Measurements from ENCODE around the gene PTPRC. TPM values are rescaled to one million over a fixed set of nuclear protein-coding genes. Genes with fewer than 3 reads are reported as not detected.

Gene PTPRC
- total and polyA plus RNA-seq, 5 donors from 2014 or later = 946 to 1,099 (median 1,070) TPM

DNA sequence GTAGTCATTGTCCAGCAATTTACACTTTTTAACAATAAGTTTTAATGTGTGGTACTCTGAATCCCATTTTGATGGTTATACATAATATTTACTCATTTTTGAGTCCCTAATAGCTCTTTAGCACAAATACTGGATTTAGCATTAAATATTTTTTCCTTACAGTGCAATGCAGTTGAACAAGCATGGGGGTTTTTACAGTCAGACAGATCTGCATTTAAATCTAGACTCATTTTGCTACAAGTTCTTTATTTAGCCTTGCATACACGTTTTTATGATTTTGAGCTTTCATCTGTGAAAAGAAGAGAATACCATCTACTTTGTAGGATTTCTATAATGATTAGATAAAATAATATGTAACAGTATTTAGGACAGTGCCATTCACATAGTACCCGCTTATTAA is 44.0 kb downstream of the PTPRC start:
- Histone ChIP-seq H3K27me3 (ENCODE audit: control insufficient read depth, insufficient read depth, low read length) (no peaks in the 10 kb centered on the region), H3K4me1 (ENCODE audit: control insufficient read depth, insufficient read depth, low read length, poor library complexity, severe bottlenecking) (peaks cover 97% of the 10 kb centered on the region), H3K9me3 (ENCODE audit: control insufficient read depth in 2 of 2, low read length in 2 of 2) (no peaks in the 10 kb centered on the region), H3K27ac (ENCODE audit: insufficient read depth, low read length, poor library complexity, severe bottlenecking) (peak overlapping the region; percentile 97), H3K4me3 (ENCODE audit: low read depth, low read length) (peak overlapping the region; percentile 90), H3K36me3 (ENCODE audit: control insufficient read depth, insufficient read depth, low read length) (peaks cover 17% of the 10 kb centered on the region)
- Mint-ChIP-seq H3K4me1 (peaks cover 51 to 87% (median 61%) of the 10 kb centered on the region in 4 donors), H3K27me3 (peaks cover 11% of the 10 kb centered on the region), H3K4me3 (peak overlapping the region; percentile 68 to 83 (median 78)), H3K27ac (peak overlapping the region; percentile 90 to 97 (median 97)), H3K9me3 (no peaks in the 10 kb centered on the region), H3K36me3 (peaks cover 24% of the 10 kb centered on the region)
- no peak for DNase-seq
- ATAC-seq (ENCODE audit: low read depth in 2 of 2) = no peak

DNA sequence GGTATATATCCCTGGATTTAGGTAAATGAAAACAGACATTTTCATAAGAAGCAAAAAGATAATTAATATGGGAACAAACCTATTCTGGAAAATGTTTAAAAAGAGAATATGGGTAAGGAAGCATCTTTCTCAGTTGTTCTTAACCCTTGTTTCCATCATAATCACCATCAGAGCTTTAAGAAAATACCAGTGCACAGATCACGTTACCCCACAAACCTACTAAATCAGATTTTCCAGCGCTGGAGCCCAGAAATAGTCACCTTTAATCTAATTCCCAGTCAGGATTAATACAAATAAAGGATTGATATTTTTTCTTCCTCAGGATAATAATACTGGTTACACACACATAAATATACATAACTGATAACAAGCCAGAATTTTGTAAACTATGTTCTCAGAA is 44.6 kb downstream of the PTPRC start:
- Mint-ChIP-seq H3K27me3 (peaks cover 10% of the 10 kb centered on the region), H3K4me1 (peaks cover 50 to 87% (median 62%) of the 10 kb centered on the region in 4 donors), H3K4me3 (peak overlapping the region; percentile 68 to 83 (median 78)), H3K9me3 (no peaks in the 10 kb centered on the region), H3K27ac (peak overlapping the region; percentile 90 to 97 (median 97)), H3K36me3 (peaks cover 24% of the 10 kb centered on the region)
- Histone ChIP-seq H3K27ac (ENCODE audit: insufficient read depth, low read length, poor library complexity, severe bottlenecking) (peak overlapping the region; percentile 97), H3K36me3 (ENCODE audit: control insufficient read depth, insufficient read depth, low read length) (peaks cover 13% of the 10 kb centered on the region), H3K9me3 (ENCODE audit: control insufficient read depth in 2 of 2, low read length in 2 of 2) (no peaks in the 10 kb centered on the region), H3K4me1 (ENCODE audit: control insufficient read depth, insufficient read depth, low read length, poor library complexity, severe bottlenecking) (peaks cover 97% of the 10 kb centered on the region), H3K4me3 (ENCODE audit: low read depth, low read length) (peak overlapping the region; percentile 90), H3K27me3 (ENCODE audit: control insufficient read depth, insufficient read depth, low read length) (no peaks in the 10 kb centered on the region)
- ATAC-seq (ENCODE audit: low read depth in 2 of 2) (no peak), DNase-seq (no peak)

DNA sequence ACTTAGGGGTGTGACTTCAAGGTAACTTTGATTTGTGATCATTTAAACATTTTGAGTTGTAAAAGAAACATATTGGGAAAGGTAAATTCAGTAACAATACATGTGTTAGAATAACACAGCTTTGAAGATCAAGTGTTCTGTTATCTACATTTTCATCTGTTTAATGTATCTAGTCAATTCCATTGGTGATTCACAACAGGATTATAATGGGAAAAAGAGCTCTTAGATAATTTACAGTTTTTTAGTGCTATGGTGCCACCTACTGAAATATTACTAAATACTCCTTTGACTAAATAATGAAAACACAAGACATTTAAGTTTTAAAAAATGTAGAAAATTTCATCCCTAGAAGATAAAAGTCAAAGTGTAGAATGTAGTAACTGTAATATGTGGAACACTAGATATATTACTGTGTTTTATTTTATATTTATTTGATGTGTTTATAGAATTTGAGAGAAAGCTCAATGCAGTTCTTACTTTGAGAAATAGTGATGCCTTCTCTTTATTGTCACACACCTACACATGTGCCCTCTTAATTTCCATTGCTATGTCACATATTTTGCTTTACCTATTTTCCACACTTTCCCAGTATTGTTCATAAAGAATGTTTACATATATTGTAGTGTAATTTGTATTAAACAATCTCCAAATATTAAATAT is 47.4 kb downstream of the PTPRC start:
- Histone ChIP-seq H3K9me3 (ENCODE audit: control insufficient read depth in 2 of 2, low read length in 2 of 2) (no peaks in the 10 kb centered on the region), H3K4me1 (ENCODE audit: control insufficient read depth, insufficient read depth, low read length, poor library complexity, severe bottlenecking) (peaks cover 97% of the 10 kb centered on the region), H3K4me3 (ENCODE audit: low read depth, low read length) (peak overlapping the region; percentile 90), H3K36me3 (ENCODE audit: control insufficient read depth, insufficient read depth, low read length) (peaks cover 19% of the 10 kb centered on the region), H3K27me3 (ENCODE audit: control insufficient read depth, insufficient read depth, low read length) (no peaks in the 10 kb centered on the region), H3K27ac (ENCODE audit: insufficient read depth, low read length, poor library complexity, severe bottlenecking) (peak overlapping the region; percentile 97)
- H3K27me3 Mint-ChIP-seq = no peaks in the 10 kb centered on the region
- H3K4me1 Mint-ChIP-seq = peaks cover 52 to 89% (median 65%) of the 10 kb centered on the region in 4 donors
- H3K36me3 Mint-ChIP-seq = peaks cover 14% of the 10 kb centered on the region
- H3K4me3 Mint-ChIP-seq = peak overlapping the region; percentile 81 to 90 (median 84)
- ATAC-seq (ENCODE audit: low read depth in 2 of 2) (no peak), DNase-seq (peak in 2 of 3 donors; percentile 40 to 52)
- peak overlapping the region; percentile 91 to 97 (median 92) for H3K27ac Mint-ChIP-seq
- no peaks in the 10 kb centered on the region for H3K9me3 Mint-ChIP-seq

DNA sequence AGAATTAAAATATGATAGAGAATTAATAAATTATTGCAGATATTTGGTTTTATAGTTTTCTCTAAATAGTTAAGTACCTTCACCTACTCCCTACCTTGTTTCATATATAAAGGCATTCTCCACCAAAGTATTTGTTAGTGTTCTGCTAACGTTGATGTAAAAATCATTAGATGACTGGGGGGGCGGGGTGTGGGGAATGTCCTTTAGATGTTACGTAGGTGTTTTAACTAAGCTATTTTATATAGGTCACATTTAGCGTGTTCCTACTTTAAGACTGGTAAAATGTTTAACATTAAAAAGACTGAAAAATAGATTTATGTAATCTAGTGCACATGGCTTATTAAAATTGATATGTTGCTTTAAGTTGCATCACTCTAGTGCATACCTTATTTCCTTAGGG is 48.6 kb downstream of the PTPRC start:
- Mint-ChIP-seq H3K27ac (peak overlapping the region; percentile 89 to 97 (median 91)), H3K4me1 (peaks cover 53 to 88% (median 66%) of the 10 kb centered on the region in 4 donors), H3K36me3 (peaks cover 20% of the 10 kb centered on the region), H3K27me3 (no peaks in the 10 kb centered on the region), H3K4me3 (peak overlapping the region; percentile 66 to 82 (median 76)), H3K9me3 (no peaks in the 10 kb centered on the region)
- ATAC-seq (ENCODE audit: low read depth in 2 of 2) (no peak), DNase-seq (no peak)
- no peaks in the 10 kb centered on the region for H3K27me3 ChIP-seq (ENCODE audit: control insufficient read depth, insufficient read depth, low read length)
- H3K4me1 ChIP-seq (ENCODE audit: control insufficient read depth, insufficient read depth, low read length, poor library complexity, severe bottlenecking) = peaks cover 97% of the 10 kb centered on the region
- H3K4me3 ChIP-seq (ENCODE audit: low read depth, low read length) = peak overlapping the region; percentile 90
- H3K9me3 ChIP-seq (ENCODE audit: control insufficient read depth in 2 of 2, low read length in 2 of 2) = no peaks in the 10 kb centered on the region
- H3K36me3 ChIP-seq (ENCODE audit: control insufficient read depth, insufficient read depth, low read length) = peaks cover 25% of the 10 kb centered on the region
- peak overlapping the region; percentile 97 for H3K27ac ChIP-seq (ENCODE audit: insufficient read depth, low read length, poor library complexity, severe bottlenecking)

DNA sequence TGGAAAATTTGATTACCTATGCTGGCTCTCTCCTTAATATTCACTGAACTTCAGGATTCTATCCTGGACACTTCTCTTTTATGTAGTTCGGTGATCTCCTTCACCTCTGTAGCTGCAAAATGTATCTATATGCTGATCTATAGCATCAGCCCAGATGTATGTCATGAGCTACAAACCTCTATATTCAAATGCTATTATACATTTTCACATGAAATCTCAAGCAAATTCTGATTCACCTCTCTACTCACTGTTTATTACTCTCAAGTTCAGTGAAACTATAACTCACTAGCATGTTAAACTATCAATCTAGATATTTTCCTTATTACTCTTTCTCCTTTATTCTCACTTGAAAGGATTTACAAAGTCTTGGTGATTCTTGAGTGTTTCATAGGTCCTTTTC is 52.2 kb downstream of the PTPRC start:
- Mint-ChIP-seq H3K27ac (peak overlapping the region; percentile 79 to 99 (median 84)), H3K9me3 (no peaks in the 10 kb centered on the region), H3K4me3 (peak overlapping the region; percentile 52 to 84 (median 72)), H3K4me1 (peaks cover 42 to 87% (median 62%) of the 10 kb centered on the region in 4 donors), H3K36me3 (peaks cover 42% of the 10 kb centered on the region), H3K27me3 (no peaks in the 10 kb centered on the region)
- Histone ChIP-seq H3K36me3 (ENCODE audit: control insufficient read depth, insufficient read depth, low read length) (peaks cover 45% of the 10 kb centered on the region), H3K27me3 (ENCODE audit: control insufficient read depth, insufficient read depth, low read length) (no peaks in the 10 kb centered on the region), H3K4me1 (ENCODE audit: control insufficient read depth, insufficient read depth, low read length, poor library complexity, severe bottlenecking) (peaks cover 89% of the 10 kb centered on the region), H3K4me3 (ENCODE audit: low read depth, low read length) (peak overlapping the region; percentile 90), H3K27ac (ENCODE audit: insufficient read depth, low read length, poor library complexity, severe bottlenecking) (peak overlapping the region; percentile 97), H3K9me3 (ENCODE audit: control insufficient read depth in 2 of 2, low read length in 2 of 2) (no peaks in the 10 kb centered on the region)
- no peak for ATAC-seq (ENCODE audit: low read depth in 2 of 2)
- no peak for DNase-seq

DNA sequence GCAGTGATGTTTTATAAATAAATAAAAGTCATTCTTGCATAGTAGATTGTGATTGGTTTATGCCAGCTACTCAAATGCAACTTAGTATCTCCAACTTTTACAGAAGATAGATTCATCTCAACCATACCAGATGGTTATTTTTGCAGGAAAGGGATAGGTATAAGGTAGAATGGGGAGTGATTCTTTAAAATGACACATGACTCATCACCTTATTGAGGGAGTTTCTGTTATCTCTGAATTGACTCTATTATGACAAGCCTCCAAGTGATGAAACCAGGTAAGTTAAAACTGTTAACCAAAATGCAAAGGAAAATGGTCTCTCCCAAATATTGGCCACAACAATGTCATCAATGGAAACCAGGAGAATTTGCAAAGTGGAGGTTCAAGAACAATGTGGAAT is 54.5 kb downstream of the PTPRC start:
- peak overlapping the region; percentile 62 for H3K27ac ChIP-seq (ENCODE audit: insufficient read depth, low read length, poor library complexity, severe bottlenecking)
- peak; percentile 43 to 58 for ATAC-seq (ENCODE audit: low read depth in 2 of 2)
- no peaks in the 10 kb centered on the region for H3K9me3 ChIP-seq (ENCODE audit: control insufficient read depth in 2 of 2, low read length in 2 of 2)
- peaks cover 57% of the 10 kb centered on the region for H3K36me3 Mint-ChIP-seq
- peaks cover 53 to 88% (median 71%) of the 10 kb centered on the region in 4 donors for H3K4me1 Mint-ChIP-seq
- H3K9me3 Mint-ChIP-seq = no peaks in the 10 kb centered on the region
- H3K36me3 ChIP-seq (ENCODE audit: control insufficient read depth, insufficient read depth, low read length) = peaks cover 60% of the 10 kb centered on the region
- peak overlapping the region; percentile 83 to 91 (median 87) for H3K27ac Mint-ChIP-seq
- H3K4me3 ChIP-seq (ENCODE audit: low read depth, low read length) = peak overlapping the region; percentile 14
- no peaks in the 10 kb centered on the region for H3K27me3 ChIP-seq (ENCODE audit: control insufficient read depth, insufficient read depth, low read length)
- H3K4me1 ChIP-seq (ENCODE audit: control insufficient read depth, insufficient read depth, low read length, poor library complexity, severe bottlenecking) = peaks cover 66% of the 10 kb centered on the region
- H3K4me3 Mint-ChIP-seq = peak overlapping the region; percentile 13 to 72 (median 51)
- no peak for DNase-seq
- H3K27me3 Mint-ChIP-seq = no peaks in the 10 kb centered on the region

DNA sequence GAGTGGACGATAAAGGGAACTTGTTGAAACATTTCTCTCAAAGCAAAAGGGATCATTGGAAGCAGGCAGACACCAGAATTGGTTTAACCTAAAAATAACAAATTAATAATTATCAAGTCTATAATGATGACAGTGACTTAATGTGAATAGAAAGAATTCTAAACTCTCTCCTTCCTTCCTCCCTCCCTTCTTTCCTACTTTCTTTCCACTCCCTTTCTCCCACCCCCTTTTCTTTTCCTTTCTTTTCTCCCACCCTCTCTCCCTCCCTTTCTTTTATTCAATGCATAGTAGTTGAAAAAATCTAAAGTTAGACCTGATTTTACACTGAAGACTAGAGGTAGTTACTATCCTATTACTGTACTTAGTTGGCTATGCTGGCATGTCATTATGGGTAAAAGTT is 55.7 kb downstream of the PTPRC start:
- peak overlapping the region; percentile 62 for H3K27ac ChIP-seq (ENCODE audit: insufficient read depth, low read length, poor library complexity, severe bottlenecking)
- no peak for ATAC-seq (ENCODE audit: low read depth in 2 of 2)
- H3K27ac Mint-ChIP-seq = peak overlapping the region; percentile 45 to 87 (median 83)
- H3K36me3 Mint-ChIP-seq = peaks cover 64% of the 10 kb centered on the region
- H3K9me3 ChIP-seq (ENCODE audit: control insufficient read depth in 2 of 2, low read length in 2 of 2) = no peaks in the 10 kb centered on the region
- H3K4me1 Mint-ChIP-seq = peaks cover 58 to 85% (median 70%) of the 10 kb centered on the region in 4 donors
- peak overlapping the region; percentile 39 for H3K4me3 ChIP-seq (ENCODE audit: low read depth, low read length)
- H3K4me1 ChIP-seq (ENCODE audit: control insufficient read depth, insufficient read depth, low read length, poor library complexity, severe bottlenecking) = peaks cover 60% of the 10 kb centered on the region
- peak overlapping the region in 3 of 4 donors; percentile 20 to 65 (median 58) for H3K4me3 Mint-ChIP-seq
- DNase-seq = no peak
- no peaks in the 10 kb centered on the region for H3K9me3 Mint-ChIP-seq
- H3K27me3 ChIP-seq (ENCODE audit: control insufficient read depth, insufficient read depth, low read length) = no peaks in the 10 kb centered on the region
- H3K36me3 ChIP-seq (ENCODE audit: control insufficient read depth, insufficient read depth, low read length) = peaks cover 69% of the 10 kb centered on the region
- H3K27me3 Mint-ChIP-seq = no peaks in the 10 kb centered on the region

All from CD4-positive, CD25-positive, alpha-beta regulatory T cell (primary cell).